Karpas-422 (cell line): Measurements from ENCODE around the gene KCNH4. TPM values are rescaled to one million over a fixed set of nuclear protein-coding genes. Genes with fewer than 3 reads are reported as not detected.
"Not testable (repeated sequence)": the region's sequence is repeated elsewhere in the genome, so short reads cannot be mapped to it uniquely, and the experiment has no call there.

Source experiments
- DNase-seq: peaks from one replicate; pipeline ENCODE4 v3.0.0-alpha.2; 2015
- H2AFZ ChIP-seq: fragments of 200-600 bp; sonication (generic); 2 replicates; pipeline ENCODE4 v1.6.1; 2014; ENCODE audit warnings: antibody characterized with exemption, low read length, mixed read lengths
- H3K27ac ChIP-seq: fragments of 200-600 bp; sonication (generic); 2 replicates; pipeline ENCODE4 v1.5.1; 2014; ENCODE audit warnings: mild to moderate bottlenecking, low read length, moderate library complexity
- H3K27me3 ChIP-seq: fragments of 200-600 bp; sonication (generic); 2 replicates; pipeline ENCODE4 v1.6.1; 2014; ENCODE audit warnings: low read length, mixed read lengths
- H3K36me3 ChIP-seq: fragments of 200-600 bp; sonication (generic); 2 replicates; pipeline ENCODE4 v1.6.1; 2014; ENCODE audit warnings: low read length, mixed read lengths; ENCODE audit not compliant: insufficient read depth
- H3K4me1 ChIP-seq: fragments of 200-600 bp; sonication (generic); 2 replicates; pipeline ENCODE4 v1.6.1; 2014; ENCODE audit warnings: mild to moderate bottlenecking, low read length, mixed read lengths
- H3K4me2 ChIP-seq: fragments of 200-600 bp; sonication (generic); 2 replicates; pipeline ENCODE4 v1.6.1; 2014; ENCODE audit warnings: low read length, low read depth, mild to moderate bottlenecking; ENCODE audit not compliant: poor library complexity, severe bottlenecking
- H3K4me3 ChIP-seq: fragments of 200-600 bp; sonication (generic); 2 replicates; pipeline ENCODE4 v1.5.1; 2014; ENCODE audit warnings: mild to moderate bottlenecking, antibody characterized with exemption, low read length, mixed read lengths
- H3K79me2 ChIP-seq: fragments of 200-600 bp; sonication (generic); 2 replicates; pipeline ENCODE4 v1.6.1; 2014; ENCODE audit warnings: mild to moderate bottlenecking, low read length, mixed read lengths
- H3K9ac ChIP-seq: fragments of 200-600 bp; sonication (generic); 2 replicates; pipeline ENCODE4 v1.6.0; 2014; ENCODE audit warnings: low read length
- H3K9me2 ChIP-seq: fragments of 200-600 bp; sonication (generic), shearing (Covaris generic); replicated peaks from 2 replicates; pipeline ENCODE4 v1.6.0; 2014; ENCODE audit warnings: mild to moderate bottlenecking, low read length, moderate library complexity; ENCODE audit not compliant: insufficient read depth
- H3K9me3 ChIP-seq: fragments of 300-700, 200-600 bp; sonication (generic); 2 replicates; pipeline ENCODE4 v1.6.1; 2014; ENCODE audit warnings: low read length, mixed read lengths
- H4K20me1 ChIP-seq: fragments of 200-600 bp; sonication (generic); 2 replicates; pipeline ENCODE4 v1.6.1; 2014; ENCODE audit warnings: mild to moderate bottlenecking, antibody characterized with exemption, low read length, low read depth; ENCODE audit not compliant: insufficient read depth
- total RNA-seq: library from RNA; depleted of rRNA; stranded (reverse); fragments of >200 nt; shearing (Covaris generic); gene quantifications from 2 replicates; pipeline ENCODE4 v1.2.3, GENCODE V29; 2014; ENCODE audit warnings: low replicate concordance

KCNH4 gene
- total RNA-seq, 1 experiment from 2014 or later: not detected

- not testable (repeated sequence) for H3K27me3 ChIP-seq, DNase-seq, H3K4me3 ChIP-seq, H2AFZ ChIP-seq, H3K4me2 ChIP-seq, H3K9me2 ChIP-seq, H3K9me3 ChIP-seq, H3K27ac ChIP-seq, H3K9ac ChIP-seq
- peaks cover 39% of the 10 kb centered on the region for H4K20me1 ChIP-seq
- H3K4me1 ChIP-seq: peaks cover 15% of the 10 kb centered on the region
- peaks cover 14% of the 10 kb centered on the region for H3K36me3 ChIP-seq
- peaks cover 90% of the 10 kb centered on the region for H3K79me2 ChIP-seq
These were observed 37.8 kb downstream of the KCNH4 start for GRCh38 chr17:42143138-42143537.

- peaks cover 92% of the 10 kb centered on the region for H3K79me2 ChIP-seq
These were observed 38.5 kb downstream of the KCNH4 start for GRCh38 chr17:42142371-42142896.

DNA sequence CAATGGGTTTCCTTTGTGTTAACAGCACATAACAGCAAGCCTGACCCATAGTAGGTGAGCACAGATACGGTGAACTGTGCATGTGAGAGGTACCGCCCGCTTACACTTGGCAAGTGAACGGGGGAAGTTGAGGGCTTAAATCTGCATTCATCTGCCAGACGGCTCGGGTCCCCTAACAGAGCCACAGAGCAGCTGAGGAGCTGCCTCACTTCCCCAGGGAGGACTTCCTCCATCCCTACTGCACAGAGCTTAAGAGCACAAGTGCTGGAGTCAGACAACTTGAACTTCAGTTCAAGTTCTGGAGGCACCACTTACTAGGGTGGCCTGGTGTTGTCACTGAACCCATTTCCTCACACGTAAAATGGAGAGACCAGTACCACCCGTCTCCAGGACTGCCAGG lies 39.6 kb downstream of the KCNH4 start:
- H4K20me1 ChIP-seq: peaks cover 47% of the 10 kb centered on the region

More at GRCh38 chr17:42142371-42142896, 38.5 kb downstream of the KCNH4 start:
- Histone ChIP-seq H3K9ac (no peak overlapping the region), H2AFZ (no peak overlapping the region), H3K27me3 (no peaks in the 10 kb centered on the region), H3K4me2 (no peak overlapping the region), H3K27ac (no peak overlapping the region), H3K9me2 (no peaks in the 10 kb centered on the region), H3K4me3 (no peak overlapping the region), H3K4me1 (peaks cover 19% of the 10 kb centered on the region), H3K9me3 (no peaks in the 10 kb centered on the region), H4K20me1 (peaks cover 44% of the 10 kb centered on the region), H3K36me3 (peaks cover 17% of the 10 kb centered on the region)
- no peak for DNase-seq

GRCh38 chr17:42140690-42141089 lies 40.3 kb downstream of the KCNH4 start:
- Histone ChIP-seq H3K4me1 (peaks cover 33% of the 10 kb centered on the region), H3K36me3 (peaks cover 15% of the 10 kb centered on the region), H4K20me1 (peaks cover 49% of the 10 kb centered on the region), H3K79me2 (peaks cover 92% of the 10 kb centered on the region)
- H3K4me3 ChIP-seq, H3K27me3 ChIP-seq, H3K9me3 ChIP-seq, H3K9me2 ChIP-seq, H2AFZ ChIP-seq, DNase-seq, H3K27ac ChIP-seq, H3K4me2 ChIP-seq, H3K9ac ChIP-seq: not testable (repeated sequence)

More for the DNA sequence above, 39.6 kb downstream of the KCNH4 start:
- no peaks in the 10 kb centered on the region for H3K9me3 ChIP-seq
- H3K9ac ChIP-seq: no peak overlapping the region
- no peak for DNase-seq
- H3K4me1 ChIP-seq: peaks cover 26% of the 10 kb centered on the region
- H2AFZ ChIP-seq: no peak overlapping the region
- H3K27me3 ChIP-seq: no peaks in the 10 kb centered on the region
- peaks cover 17% of the 10 kb centered on the region for H3K36me3 ChIP-seq
- H3K9me2 ChIP-seq: no peaks in the 10 kb centered on the region
- no peak overlapping the region for H3K4me3 ChIP-seq
- H3K27ac ChIP-seq: no peak overlapping the region
- H3K4me2 ChIP-seq: no peak overlapping the region
- H3K79me2 ChIP-seq: peaks cover 92% of the 10 kb centered on the region

DNA sequence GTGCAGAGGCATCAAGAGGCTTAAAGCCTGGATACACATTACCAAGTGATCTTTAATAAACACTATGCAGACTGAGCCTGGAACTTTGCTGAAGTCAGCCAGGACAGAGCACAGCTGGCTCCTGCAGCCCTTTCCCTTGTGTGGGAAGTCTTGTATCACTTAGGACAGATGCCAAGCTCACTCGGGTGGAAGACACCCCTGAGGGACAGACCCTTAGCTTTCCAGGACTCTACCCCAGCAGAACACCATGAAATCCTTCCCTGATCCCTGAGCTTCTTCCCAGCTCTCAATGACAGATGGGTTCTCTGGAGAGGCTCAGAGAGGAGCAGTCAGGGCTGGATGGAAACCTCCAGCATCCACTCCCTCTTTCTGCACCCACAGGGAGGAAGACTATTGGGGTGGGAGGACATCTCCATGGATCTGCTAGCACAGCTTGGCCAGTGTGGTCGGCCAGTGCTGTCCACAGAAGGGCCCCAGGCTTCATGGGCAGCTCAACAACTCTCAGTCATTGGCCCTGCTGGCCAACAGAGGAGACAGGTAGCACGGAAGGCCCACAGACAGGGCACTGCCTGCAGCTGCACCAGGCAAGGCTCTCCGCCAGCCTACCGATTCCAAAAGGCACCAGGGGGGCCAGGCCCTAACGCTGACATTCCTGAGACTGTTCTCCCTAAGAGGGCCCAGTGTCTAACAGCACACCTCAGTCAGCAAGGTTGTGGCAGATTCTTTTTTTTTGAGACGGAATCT lies 42.0 kb downstream of the KCNH4 start:
- Histone ChIP-seq H3K4me1 (peaks cover 50% of the 10 kb centered on the region), H2AFZ (no peak overlapping the region), H3K9me3 (no peaks in the 10 kb centered on the region), H4K20me1 (peaks cover 59% of the 10 kb centered on the region), H3K27ac (no peak overlapping the region), H3K27me3 (no peaks in the 10 kb centered on the region), H3K9me2 (no peaks in the 10 kb centered on the region), H3K4me2 (no peak overlapping the region), H3K36me3 (peaks cover 19% of the 10 kb centered on the region), H3K9ac (no peak overlapping the region; the same call in 1 of the 2 replicates), H3K79me2 (peaks cover 97% of the 10 kb centered on the region), H3K4me3 (no peak overlapping the region)
- no peak for DNase-seq

GRCh38 chr17:42136654-42137051 lies 44.3 kb downstream of the KCNH4 start:
- H2AFZ ChIP-seq: no peak overlapping the region
- H3K27me3 ChIP-seq: no peaks in the 10 kb centered on the region
- H3K4me3 ChIP-seq: no peak overlapping the region
- H3K9me3 ChIP-seq: no peaks in the 10 kb centered on the region
- no peak overlapping the region for H3K4me2 ChIP-seq
- no peak for DNase-seq
- H3K27ac ChIP-seq: peak overlapping the region; percentile 33; the same call in 1 of the 2 replicates
- peaks cover 94% of the 10 kb centered on the region for H3K79me2 ChIP-seq
- peaks cover 14% of the 10 kb centered on the region for H3K36me3 ChIP-seq
- peaks cover 67% of the 10 kb centered on the region for H3K4me1 ChIP-seq
- peaks cover 59% of the 10 kb centered on the region for H4K20me1 ChIP-seq
- H3K9me2 ChIP-seq: no peaks in the 10 kb centered on the region
- no peak overlapping the region for H3K9ac ChIP-seq

DNA sequence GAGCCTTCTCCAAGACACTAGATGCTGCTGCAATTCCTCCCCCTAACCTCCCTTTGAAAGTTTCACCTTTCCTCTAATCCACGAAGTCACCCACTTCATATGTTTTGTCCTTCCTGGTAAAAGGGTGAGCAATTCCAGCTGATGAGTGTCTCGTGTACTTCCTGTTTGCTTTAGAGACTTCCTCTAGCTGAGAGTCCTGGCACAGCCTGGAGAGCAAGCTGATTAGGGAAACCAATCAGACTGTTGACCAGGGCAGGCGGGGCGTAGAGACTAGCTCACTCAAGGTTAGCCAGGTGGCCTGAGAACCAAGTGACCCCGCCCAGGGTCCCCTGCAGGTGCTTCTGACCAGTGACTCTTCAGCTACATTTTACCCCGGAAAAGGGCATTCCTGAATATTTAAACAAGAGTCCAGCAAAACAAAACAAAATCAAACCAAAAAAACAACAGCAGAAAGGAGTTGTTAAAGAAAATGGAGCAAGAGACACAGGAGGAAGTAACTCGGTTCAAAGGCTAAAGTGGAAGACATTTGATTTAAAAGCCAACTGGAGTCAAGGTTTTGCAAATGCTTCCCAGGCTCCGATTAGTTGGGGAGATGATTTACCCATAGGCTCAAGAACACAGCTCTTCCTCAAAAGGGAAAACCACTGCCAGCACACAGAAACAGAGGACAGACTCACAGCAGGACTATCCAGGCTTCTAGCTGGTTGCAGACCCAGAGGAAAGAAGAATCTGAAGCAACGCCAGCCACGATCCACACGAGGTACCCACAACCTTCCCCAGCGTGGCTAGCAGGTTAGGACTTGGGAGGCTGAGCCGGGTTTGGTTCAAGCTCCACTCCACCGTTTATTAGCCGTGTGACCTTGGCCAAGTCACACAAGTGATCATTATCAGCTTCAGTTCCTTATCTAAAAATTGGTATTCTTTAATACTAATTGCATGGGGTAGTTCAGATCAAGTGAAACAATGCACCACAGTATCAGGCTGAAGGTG lies 45.0 kb downstream of the KCNH4 start:
- no peak overlapping the region for H3K9ac ChIP-seq
- no peaks in the 10 kb centered on the region for H3K9me3 ChIP-seq
- peak overlapping the region; percentile 33; the same call in 1 of the 2 replicates for H3K27ac ChIP-seq
- H3K27me3 ChIP-seq: no peaks in the 10 kb centered on the region
- H3K4me1 ChIP-seq: peaks cover 71% of the 10 kb centered on the region
- no peaks in the 10 kb centered on the region for H3K9me2 ChIP-seq
- H3K79me2 ChIP-seq: peaks cover 94% of the 10 kb centered on the region
- no peak for DNase-seq
- H3K4me2 ChIP-seq: no peak overlapping the region
- no peak overlapping the region for H3K4me3 ChIP-seq
- no peak overlapping the region for H2AFZ ChIP-seq
- H4K20me1 ChIP-seq: peaks cover 59% of the 10 kb centered on the region
- H3K36me3 ChIP-seq: peaks cover 10% of the 10 kb centered on the region

- H3K4me3 ChIP-seq: no peak overlapping the region
- H3K4me2 ChIP-seq: no peak overlapping the region
- no peaks in the 10 kb centered on the region for H3K9me3 ChIP-seq
- no peak overlapping the region for H2AFZ ChIP-seq
- peaks cover 63% of the 10 kb centered on the region for H4K20me1 ChIP-seq
- H3K27ac ChIP-seq: no peak overlapping the region
- peaks cover 14% of the 10 kb centered on the region for H3K36me3 ChIP-seq
- H3K9me2 ChIP-seq: no peaks in the 10 kb centered on the region
- peaks cover 71% of the 10 kb centered on the region for H3K4me1 ChIP-seq
- no peak for DNase-seq
- H3K9ac ChIP-seq: no peak overlapping the region
- peaks cover 96% of the 10 kb centered on the region for H3K79me2 ChIP-seq
- H3K27me3 ChIP-seq: no peaks in the 10 kb centered on the region
These were observed 45.8 kb downstream of the KCNH4 start for GRCh38 chr17:42135151-42135550.
